H1 (cell line): ENCODE results near the gene LPP. TPM values are rescaled to one million over a fixed set of nuclear protein-coding genes. Genes with fewer than 3 reads are reported as not detected.

ENCODE experiments used
- ATF2 ChIP-seq: IDR thresholded peaks from 2 replicates; pipeline ENCODE4 v1.6.1; 2012; ENCODE audit warnings: low read length, inconsistent platforms
- CTCF ChIP-seq, 3 experiments: IDR thresholded peaks; 1 replicate in 2 of 3; 2 replicates in 1 of 3; pipeline versions ENCODE4 v1.5.1 to v1.6.1; 2011; ENCODE audit warnings: low read length in 3 of 3, mild to moderate bottlenecking in 3 of 3, inconsistent platforms in 2 of 3, low read depth in 1 of 3, moderate library complexity in 1 of 3; ENCODE audit not compliant: insufficient read depth in 1 of 3; ENCODE audit errors: control extremely low read depth in 1 of 3
- POLR2AphosphoS5 ChIP-seq: IDR thresholded peaks from 2 replicates; pipeline ENCODE4 v1.6.1; 2011; ENCODE audit warnings: low read depth, low read length
- SP1 ChIP-seq: IDR thresholded peaks from 2 replicates; pipeline ENCODE4 v1.6.1; 2011; ENCODE audit warnings: low read depth, low read length
- SRF ChIP-seq: IDR thresholded peaks from 2 replicates; pipeline ENCODE4 v1.6.1; 2011; ENCODE audit warnings: mild to moderate bottlenecking, low read depth, low read length, moderate library complexity
- polyA plus RNA-seq, 7 experiments: library from polyadenylated mRNA; depleted of rRNA in 3 of 7; stranded (reverse) in 5 of 7; unstranded in 2 of 7; fragments of >200 nt in 5 of 7; fragments of 200-250 nt in 2 of 7; gene quantifications; 1 replicate in 5 of 7; 2 replicates in 1 of 7; 4 replicates in 1 of 7; pipeline versions ENCODE4 v1.2.1 to v1.2.3, GENCODE V29; 2011 to 2013; ENCODE audit warnings: missing spikeins in 2 of 7, mixed read lengths in 2 of 7
- total RNA-seq: library from RNA; stranded (reverse); fragmentation: NEBNext Ultra II Directional; extraction: Animal tissue kit (Norgen Biotek cat#: 25700); gene quantifications from 2 replicates; pipeline ENCODE4 v1.2.1, GENCODE V29; 2021
- TF ChIP-seq, protein P1 (sequence below): fragments of 300-600 bp; sonication (generic); IDR thresholded peaks from 2 replicates; pipeline ENCODE4 v1.7.1; 2012; ENCODE audit warnings: low read length, moderate library complexity, mild to moderate bottlenecking, inconsistent platforms; ENCODE audit not compliant: insufficient replicate concordance
- TF ChIP-seq, protein P2 (sequence below): IDR thresholded peaks from 2 replicates; pipeline ENCODE4 v1.6.1; 2012; ENCODE audit warnings: inconsistent platforms

Gene LPP
- total and polyA plus RNA-seq, 2 of the 8 experiments (the other 6 are each of a cell fraction or from before 2014, with no cell fraction given) = 10.0 to 53.3 TPM

DNA sequence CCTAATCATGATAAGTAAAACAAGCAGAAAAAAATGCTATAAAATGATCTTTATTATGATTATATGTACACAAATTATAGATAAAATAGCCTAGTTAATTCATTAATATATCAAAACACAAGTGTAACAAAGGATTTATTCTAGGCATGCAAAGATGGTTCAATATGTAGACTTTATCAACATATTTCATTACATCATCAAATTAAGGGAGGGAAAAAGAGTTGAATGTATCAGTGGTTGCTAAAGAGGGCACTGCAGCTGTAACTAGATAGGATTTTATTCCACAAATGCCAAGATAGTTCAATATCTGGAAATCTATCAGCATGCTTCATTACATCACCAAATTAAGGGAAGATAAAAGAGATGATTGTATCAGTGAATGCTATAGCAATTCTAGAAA is 248.3 kb downstream of the LPP start (continued):
- TF ChIP-seq, protein P1, sequence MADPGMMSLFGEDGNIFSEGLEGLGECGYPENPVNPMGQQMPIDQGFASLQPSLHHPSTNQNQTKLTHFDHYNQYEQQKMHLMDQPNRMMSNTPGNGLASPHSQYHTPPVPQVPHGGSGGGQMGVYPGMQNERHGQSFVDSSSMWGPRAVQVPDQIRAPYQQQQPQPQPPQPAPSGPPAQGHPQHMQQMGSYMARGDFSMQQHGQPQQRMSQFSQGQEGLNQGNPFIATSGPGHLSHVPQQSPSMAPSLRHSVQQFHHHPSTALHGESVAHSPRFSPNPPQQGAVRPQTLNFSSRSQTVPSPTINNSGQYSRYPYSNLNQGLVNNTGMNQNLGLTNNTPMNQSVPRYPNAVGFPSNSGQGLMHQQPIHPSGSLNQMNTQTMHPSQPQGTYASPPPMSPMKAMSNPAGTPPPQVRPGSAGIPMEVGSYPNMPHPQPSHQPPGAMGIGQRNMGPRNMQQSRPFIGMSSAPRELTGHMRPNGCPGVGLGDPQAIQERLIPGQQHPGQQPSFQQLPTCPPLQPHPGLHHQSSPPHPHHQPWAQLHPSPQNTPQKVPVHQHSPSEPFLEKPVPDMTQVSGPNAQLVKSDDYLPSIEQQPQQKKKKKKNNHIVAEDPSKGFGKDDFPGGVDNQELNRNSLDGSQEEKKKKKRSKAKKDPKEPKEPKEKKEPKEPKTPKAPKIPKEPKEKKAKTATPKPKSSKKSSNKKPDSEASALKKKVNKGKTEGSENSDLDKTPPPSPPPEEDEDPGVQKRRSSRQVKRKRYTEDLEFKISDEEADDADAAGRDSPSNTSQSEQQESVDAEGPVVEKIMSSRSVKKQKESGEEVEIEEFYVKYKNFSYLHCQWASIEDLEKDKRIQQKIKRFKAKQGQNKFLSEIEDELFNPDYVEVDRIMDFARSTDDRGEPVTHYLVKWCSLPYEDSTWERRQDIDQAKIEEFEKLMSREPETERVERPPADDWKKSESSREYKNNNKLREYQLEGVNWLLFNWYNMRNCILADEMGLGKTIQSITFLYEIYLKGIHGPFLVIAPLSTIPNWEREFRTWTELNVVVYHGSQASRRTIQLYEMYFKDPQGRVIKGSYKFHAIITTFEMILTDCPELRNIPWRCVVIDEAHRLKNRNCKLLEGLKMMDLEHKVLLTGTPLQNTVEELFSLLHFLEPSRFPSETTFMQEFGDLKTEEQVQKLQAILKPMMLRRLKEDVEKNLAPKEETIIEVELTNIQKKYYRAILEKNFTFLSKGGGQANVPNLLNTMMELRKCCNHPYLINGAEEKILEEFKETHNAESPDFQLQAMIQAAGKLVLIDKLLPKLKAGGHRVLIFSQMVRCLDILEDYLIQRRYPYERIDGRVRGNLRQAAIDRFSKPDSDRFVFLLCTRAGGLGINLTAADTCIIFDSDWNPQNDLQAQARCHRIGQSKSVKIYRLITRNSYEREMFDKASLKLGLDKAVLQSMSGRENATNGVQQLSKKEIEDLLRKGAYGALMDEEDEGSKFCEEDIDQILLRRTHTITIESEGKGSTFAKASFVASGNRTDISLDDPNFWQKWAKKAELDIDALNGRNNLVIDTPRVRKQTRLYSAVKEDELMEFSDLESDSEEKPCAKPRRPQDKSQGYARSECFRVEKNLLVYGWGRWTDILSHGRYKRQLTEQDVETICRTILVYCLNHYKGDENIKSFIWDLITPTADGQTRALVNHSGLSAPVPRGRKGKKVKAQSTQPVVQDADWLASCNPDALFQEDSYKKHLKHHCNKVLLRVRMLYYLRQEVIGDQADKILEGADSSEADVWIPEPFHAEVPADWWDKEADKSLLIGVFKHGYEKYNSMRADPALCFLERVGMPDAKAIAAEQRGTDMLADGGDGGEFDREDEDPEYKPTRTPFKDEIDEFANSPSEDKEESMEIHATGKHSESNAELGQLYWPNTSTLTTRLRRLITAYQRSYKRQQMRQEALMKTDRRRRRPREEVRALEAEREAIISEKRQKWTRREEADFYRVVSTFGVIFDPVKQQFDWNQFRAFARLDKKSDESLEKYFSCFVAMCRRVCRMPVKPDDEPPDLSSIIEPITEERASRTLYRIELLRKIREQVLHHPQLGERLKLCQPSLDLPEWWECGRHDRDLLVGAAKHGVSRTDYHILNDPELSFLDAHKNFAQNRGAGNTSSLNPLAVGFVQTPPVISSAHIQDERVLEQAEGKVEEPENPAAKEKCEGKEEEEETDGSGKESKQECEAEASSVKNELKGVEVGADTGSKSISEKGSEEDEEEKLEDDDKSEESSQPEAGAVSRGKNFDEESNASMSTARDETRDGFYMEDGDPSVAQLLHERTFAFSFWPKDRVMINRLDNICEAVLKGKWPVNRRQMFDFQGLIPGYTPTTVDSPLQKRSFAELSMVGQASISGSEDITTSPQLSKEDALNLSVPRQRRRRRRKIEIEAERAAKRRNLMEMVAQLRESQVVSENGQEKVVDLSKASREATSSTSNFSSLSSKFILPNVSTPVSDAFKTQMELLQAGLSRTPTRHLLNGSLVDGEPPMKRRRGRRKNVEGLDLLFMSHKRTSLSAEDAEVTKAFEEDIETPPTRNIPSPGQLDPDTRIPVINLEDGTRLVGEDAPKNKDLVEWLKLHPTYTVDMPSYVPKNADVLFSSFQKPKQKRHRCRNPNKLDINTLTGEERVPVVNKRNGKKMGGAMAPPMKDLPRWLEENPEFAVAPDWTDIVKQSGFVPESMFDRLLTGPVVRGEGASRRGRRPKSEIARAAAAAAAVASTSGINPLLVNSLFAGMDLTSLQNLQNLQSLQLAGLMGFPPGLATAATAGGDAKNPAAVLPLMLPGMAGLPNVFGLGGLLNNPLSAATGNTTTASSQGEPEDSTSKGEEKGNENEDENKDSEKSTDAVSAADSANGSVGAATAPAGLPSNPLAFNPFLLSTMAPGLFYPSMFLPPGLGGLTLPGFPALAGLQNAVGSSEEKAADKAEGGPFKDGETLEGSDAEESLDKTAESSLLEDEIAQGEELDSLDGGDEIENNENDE = no peak
- no peak for TF ChIP-seq POLR2AphosphoS5
- TF ChIP-seq, protein P2, sequence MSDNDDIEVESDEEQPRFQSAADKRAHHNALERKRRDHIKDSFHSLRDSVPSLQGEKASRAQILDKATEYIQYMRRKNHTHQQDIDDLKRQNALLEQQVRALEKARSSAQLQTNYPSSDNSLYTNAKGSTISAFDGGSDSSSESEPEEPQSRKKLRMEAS = no peak
- TF ChIP-seq SP1 = no peak
- no peak for TF ChIP-seq ATF2
- no peak for TF ChIP-seq SRF
- no peak for TF ChIP-seq CTCF (IDR thresholded peaks at IDR 0.05; ENCODE audit: control extremely low read depth in 1 of 3, insufficient read depth in 1 of 3, low read depth in 1 of 3, low read length in 3 of 3)
